NCI-H2107 treated with DMSO at 0.1 percent for 48 hours (cell line): ENCODE results near the gene SBNO2.

Experiments
- DNase-seq: peaks from one replicate; lab custom pipeline; 2025; ENCODE audit not compliant: unreplicated experiment; lab: John Stamatoyannopoulos, UW

The SBNO2 gene

GRCh38 chr19:1168572-1169410 lies 5.3 kb downstream of the SBNO2 start:
- DNase-seq, result no peak

- no peak for DNase-seq
Measured at GRCh38 chr19:1167687-1168571, 6.1 kb downstream of the SBNO2 start.

GRCh38 chr19:1166872-1167573 lies 7.0 kb downstream of the SBNO2 start:
- no peak for DNase-seq

- DNase-seq, result no peak
Measured at GRCh38 chr19:1164684-1165531, 9.2 kb downstream of the SBNO2 start.

- DNase-seq, result no peak
Measured at GRCh38 chr19:1163934-1164683, 10.0 kb downstream of the SBNO2 start.

- no peak for DNase-seq
Measured at GRCh38 chr19:1163283-1163933, 10.7 kb downstream of the SBNO2 start.

GRCh38 chr19:1162404-1163282 lies 11.4 kb downstream of the SBNO2 start:
- no peak for DNase-seq

GRCh38 chr19:1161716-1162115 lies 12.4 kb downstream of the SBNO2 start:
- peak; percentile 56 for DNase-seq

- no peak for DNase-seq
Measured at GRCh38 chr19:1159864-1160595, 14.0 kb downstream of the SBNO2 start.

- no peak for DNase-seq
Measured at GRCh38 chr19:1158885-1159448, 15.1 kb downstream of the SBNO2 start.

GRCh38 chr19:1157931-1158884 lies 15.9 kb downstream of the SBNO2 start:
- DNase-seq, result no peak

GRCh38 chr19:1156830-1157615 lies 17.0 kb downstream of the SBNO2 start:
- DNase-seq, result no peak

GRCh38 chr19:1156305-1156801 lies 17.7 kb downstream of the SBNO2 start:
- DNase-seq, result no peak

GRCh38 chr19:1155352-1156304 lies 18.4 kb downstream of the SBNO2 start:
- DNase-seq, result no peak
